A549 (cell line): ENCODE data around the gene MGAT5.

Source experiments
- CBX8 ChIP-seq: fragments of 200-600 bp; sonication (generic); IDR thresholded peaks from 2 replicates; pipeline ENCODE4 v1.6.1; 2016
- CTCF ChIP-seq: fragments of >200 bp; sonication (Bioruptor Twin); formaldehyde crosslinking; IDR thresholded peaks from 3 replicates; pipeline ENCODE4 v1.5.1; 2016
- HOXB13 ChIP-seq: fragments of 250-450 bp; sonication (Bioruptor Pico); IDR thresholded peaks from 2 replicates; pipeline ENCODE4 v1.5.0; 2020; ENCODE audit warnings: low read depth, mild to moderate bottlenecking, moderate library complexity
- JUN ChIP-seq, 2 experiments: fragments of >200 bp; sonication (Bioruptor Twin); formaldehyde crosslinking; IDR thresholded peaks; 2 replicates in 1 of 2; 3 replicates in 1 of 2; pipeline ENCODE4 v1.6.1; 2016 to 2017
- NR3C1 ChIP-seq: fragments of >200 bp; sonication (Bioruptor Twin); formaldehyde crosslinking; IDR thresholded peaks from 3 replicates; pipeline ENCODE4 v1.6.1; 2017
- PBX3 ChIP-seq: IDR thresholded peaks from 2 replicates; pipeline ENCODE4 v1.6.1; 2012
- POLR2AphosphoS2 ChIP-seq: conservative IDR thresholded peaks from 2 replicates; pipeline ENCODE4 v1.6.1; 2012; ENCODE audit warnings: low read length, improper control_type of control experiment, inconsistent platforms
- RAD21 ChIP-seq, 2 experiments: fragments of >200 bp in 1 of 2; sonication (Bioruptor Twin) in 1 of 2; formaldehyde crosslinking in 1 of 2; IDR thresholded peaks in 1 of 2; conservative IDR thresholded peaks in 1 of 2; 2 replicates in 1 of 2; 3 replicates in 1 of 2; pipeline ENCODE4 v1.6.1; 2012 to 2018; ENCODE audit warnings: inconsistent platforms in 1 of 2
- RCOR1 ChIP-seq: fragments of 150-350 bp; IDR thresholded peaks from 2 replicates; pipeline ENCODE4 v1.6.1; 2014; ENCODE audit warnings: antibody characterized with exemption, low read length, low read depth
- REST ChIP-seq: fragments of 200-600 bp; sonication (generic); IDR thresholded peaks from 2 replicates; pipeline ENCODE4 v1.6.1; 2016; ENCODE audit warnings: antibody characterized with exemption, mild to moderate bottlenecking, moderate library complexity
- SMC3 ChIP-seq: fragments of >200 bp; sonication (Bioruptor Twin); formaldehyde crosslinking; IDR thresholded peaks from 3 replicates; pipeline ENCODE4 v1.6.1; 2018; ENCODE audit warnings: inconsistent platforms
- ZFP36 ChIP-seq: fragments of 450-650 bp; IDR thresholded peaks from 2 replicates; pipeline ENCODE4 v1.6.1; 2014; ENCODE audit warnings: borderline replicate concordance; ENCODE audit not compliant: partially characterized antibody

- TF ChIP-seq CTCF (no peak), ZFP36 (no peak), RAD21 (conservative IDR thresholded peaks at IDR 0.05 in 1 of 2, IDR thresholded peaks at IDR 0.05 in 1 of 2) (no peak), POLR2AphosphoS2 (no peak), CBX8 (no peak), RCOR1 (no peak), PBX3 (no peak), REST (no peak), HOXB13 (CRISPR knock-in tag) (no peak), JUN (IDR thresholded peaks at IDR 0.05) (no peak), SMC3 (no peak), NR3C1 (no peak)
Measured at GRCh38 chr2:134314202-134314601, 60.3 kb downstream of the MGAT5 start.
